Astrocyte (in vitro differentiated cells and primary cell): ENCODE results near the gene TMEM14A.

Experiments used
- CTCF ChIP-seq: IDR thresholded peaks from 2 replicates; pipeline ENCODE4 v1.5.1; 2011; ENCODE audit warnings: low read depth, mild to moderate bottlenecking, inconsistent platforms, low read length, moderate library complexity; ENCODE audit not compliant: insufficient read depth
- EZH2 ChIP-seq: IDR thresholded peaks from 2 replicates; pipeline ENCODE4 v1.6.1; 2012; ENCODE audit warnings: mild to moderate bottlenecking, low read length, inconsistent platforms; ENCODE audit not compliant: insufficient read depth

- TF ChIP-seq CTCF (no peak), EZH2 (no peak)
These were observed 31.4 kb upstream of the TMEM14A start for GRCh38 chr6:52639493-52639892.
